Measurements from ENCODE around the gene IFT43. TPM values are rescaled to one million over a fixed set of nuclear protein-coding genes. Genes with fewer than 3 reads are reported as not detected.

IFT43 gene
- total RNA-seq, 1 experiment from 2014 or later = 24.2 TPM

DNA sequence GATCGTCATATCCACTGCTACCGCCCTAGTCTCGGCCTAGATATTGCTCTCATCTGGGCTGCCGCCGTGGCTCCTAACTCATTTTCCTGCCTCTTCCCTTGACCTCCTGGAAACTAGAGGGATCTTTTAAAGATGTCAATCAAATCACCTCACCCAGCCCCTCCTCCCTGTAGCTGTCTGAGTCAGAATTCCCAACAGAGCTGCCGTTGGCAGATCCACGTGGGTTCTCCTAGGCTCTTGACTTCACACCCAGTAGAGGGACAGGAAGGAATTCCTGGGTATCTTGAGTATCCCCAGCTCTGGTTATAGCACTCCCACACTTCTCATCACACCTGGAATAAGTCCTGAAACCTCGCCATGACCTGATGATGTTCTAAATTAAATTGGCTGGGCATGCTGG is 15.7 kb upstream of the IFT43 start:
- RAD21 ChIA-PET (ENCODE audit: low non-redundant PET in 1 of 2, low total read pairs in 2 of 2, uncharacterized antibody in 2 of 2, unreplicated experiment in 2 of 2) = no interaction called here

DNA sequence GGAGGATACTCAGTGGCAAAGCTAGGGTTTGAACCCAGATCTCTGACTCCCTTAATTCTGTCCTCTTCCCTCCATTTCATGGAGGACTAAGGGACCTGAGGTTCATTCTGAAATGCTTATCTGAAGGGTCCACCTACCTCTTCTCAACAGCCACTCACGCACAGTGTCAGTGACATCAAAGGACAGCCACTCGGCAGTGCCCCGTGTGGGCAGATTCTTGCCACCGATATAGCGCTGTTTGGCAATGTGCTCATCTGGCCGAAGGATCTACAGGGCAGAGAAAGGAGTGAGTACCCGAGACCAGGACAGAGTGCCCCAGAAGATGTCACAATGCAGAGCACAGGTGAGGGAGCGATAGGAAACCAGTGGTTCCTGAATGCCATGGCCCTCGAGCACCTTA is 14.6 kb upstream of the IFT43 start:
- POLR2A ChIA-PET = no interaction called here
- TF ChIP-seq, protein P1, sequence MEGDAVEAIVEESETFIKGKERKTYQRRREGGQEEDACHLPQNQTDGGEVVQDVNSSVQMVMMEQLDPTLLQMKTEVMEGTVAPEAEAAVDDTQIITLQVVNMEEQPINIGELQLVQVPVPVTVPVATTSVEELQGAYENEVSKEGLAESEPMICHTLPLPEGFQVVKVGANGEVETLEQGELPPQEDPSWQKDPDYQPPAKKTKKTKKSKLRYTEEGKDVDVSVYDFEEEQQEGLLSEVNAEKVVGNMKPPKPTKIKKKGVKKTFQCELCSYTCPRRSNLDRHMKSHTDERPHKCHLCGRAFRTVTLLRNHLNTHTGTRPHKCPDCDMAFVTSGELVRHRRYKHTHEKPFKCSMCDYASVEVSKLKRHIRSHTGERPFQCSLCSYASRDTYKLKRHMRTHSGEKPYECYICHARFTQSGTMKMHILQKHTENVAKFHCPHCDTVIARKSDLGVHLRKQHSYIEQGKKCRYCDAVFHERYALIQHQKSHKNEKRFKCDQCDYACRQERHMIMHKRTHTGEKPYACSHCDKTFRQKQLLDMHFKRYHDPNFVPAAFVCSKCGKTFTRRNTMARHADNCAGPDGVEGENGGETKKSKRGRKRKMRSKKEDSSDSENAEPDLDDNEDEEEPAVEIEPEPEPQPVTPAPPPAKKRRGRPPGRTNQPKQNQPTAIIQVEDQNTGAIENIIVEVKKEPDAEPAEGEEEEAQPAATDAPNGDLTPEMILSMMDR (IDR thresholded peaks at IDR 0.05 in 2 of 3, conservative IDR thresholded peaks at IDR 0.05 in 1 of 3; ENCODE audit: borderline replicate concordance in 1 of 3, insufficient read depth in 1 of 3, low read depth in 2 of 3, low read length in 2 of 3) = peak in 2 of 3 experiments; percentile 31 to 34; a peak in 4 of 6 replicates
- TF ChIP-seq CEBPB (IDR thresholded peaks at IDR 0.05; ENCODE audit: low read depth) (no peak), TCF7L2 (IDR thresholded peaks at IDR 0.05; ENCODE audit: borderline replicate concordance, extremely low read depth, insufficient read depth, insufficient read length) (peak; percentile 25)
- Histone ChIP-seq H3K27ac (ENCODE audit: low read depth, low read length) (no peak overlapping the region), H3K9me2 (ENCODE audit: insufficient read depth) (no peaks in the 10 kb centered on the region), H3K4me2 (ENCODE audit: low read length) (no peak overlapping the region), H3K27me3 (ENCODE audit: insufficient read depth, low read length) (no peaks in the 10 kb centered on the region), H2AFZ (ENCODE audit: low read depth, low read length, poor library complexity, severe bottlenecking) (no peak overlapping the region), H3K9ac (ENCODE audit: low read length) (no peak overlapping the region), H3K79me2 (ENCODE audit: insufficient read depth, low read length) (no peaks in the 10 kb centered on the region), H3K4me1 (ENCODE audit: control insufficient read depth in 1 of 2, insufficient read depth in 2 of 2, low read length in 2 of 2) (peaks cover 0 to 4% of the 10 kb centered on the region in 2 experiments; a peak in 1 of 4 replicates), H4K20me1 (ENCODE audit: insufficient read depth) (no peaks in the 10 kb centered on the region), H3K4me3 (replicated peaks in 1 of 2; ENCODE audit: low read depth in 1 of 2, low read length in 2 of 2) (no peak overlapping the region), H3K36me3 (ENCODE audit: control insufficient read depth in 1 of 2, insufficient read depth in 2 of 2, low read length in 2 of 2) (no peaks in the 10 kb centered on the region), H3K9me3 (ENCODE audit: control insufficient read depth in 1 of 2, insufficient read depth in 1 of 2, low read depth in 1 of 2, low read length in 2 of 2) (no peaks in the 10 kb centered on the region)
- no TSS peak for BruUV-seq (replicated peaks)
- intact Hi-C loops (cut with micrococcal nuclease) = no loop called here
- RAD21 ChIA-PET (ENCODE audit: low non-redundant PET in 1 of 2, low total read pairs in 2 of 2, uncharacterized antibody in 2 of 2, unreplicated experiment in 2 of 2) = no interaction called here
- CTCF ChIA-PET = no interaction called here
- peak; percentile 78 for ATAC-seq
- no peak for DNase-seq (ENCODE audit: low read depth, low spot score)

More for the DNA sequence above, 15.7 kb upstream of the IFT43 start:
- H3K27ac ChIP-seq (ENCODE audit: low read depth, low read length) = no peak overlapping the region
- no peaks in the 10 kb centered on the region for H4K20me1 ChIP-seq (ENCODE audit: insufficient read depth)
- POLR2A ChIA-PET = no interaction called here
- H3K9me2 ChIP-seq (ENCODE audit: insufficient read depth) = no peaks in the 10 kb centered on the region
- DNase-seq (ENCODE audit: low read depth, low spot score) (no peak), ATAC-seq (peak; percentile 54; the same call in 1 of the 2 replicates)
- H3K79me2 ChIP-seq (ENCODE audit: insufficient read depth, low read length) = no peaks in the 10 kb centered on the region
- no peak overlapping the region for H3K4me2 ChIP-seq (ENCODE audit: low read length)
- no peak overlapping the region for H3K9ac ChIP-seq (ENCODE audit: low read length)
- CTCF ChIA-PET = interaction anchor here (0.8 to 2.0 kb wide), 2 partner anchors 10 to 63 kb away, joined by 3 to 7 read pairs; no protein-coding TSS in a partner anchor
- H3K9me3 ChIP-seq (ENCODE audit: control insufficient read depth in 1 of 2, insufficient read depth in 1 of 2, low read depth in 1 of 2, low read length in 2 of 2) = no peaks in the 10 kb centered on the region
- peaks cover 0 to 4% of the 10 kb centered on the region in 2 experiments; a peak in 1 of 4 replicates for H3K4me1 ChIP-seq (ENCODE audit: control insufficient read depth in 1 of 2, insufficient read depth in 2 of 2, low read length in 2 of 2)
- BruUV-seq (replicated peaks) = no TSS peak
- intact Hi-C loops (cut with micrococcal nuclease) = no loop called here
- no peak overlapping the region for H3K4me3 ChIP-seq (replicated peaks in 1 of 2; ENCODE audit: low read depth in 1 of 2, low read length in 2 of 2)
- no peaks in the 10 kb centered on the region for H3K27me3 ChIP-seq (ENCODE audit: insufficient read depth, low read length)
- H3K36me3 ChIP-seq (ENCODE audit: control insufficient read depth in 1 of 2, insufficient read depth in 2 of 2, low read length in 2 of 2) = no peaks in the 10 kb centered on the region
- H2AFZ ChIP-seq (ENCODE audit: low read depth, low read length, poor library complexity, severe bottlenecking) = no peak overlapping the region
- TF ChIP-seq, protein P2, sequence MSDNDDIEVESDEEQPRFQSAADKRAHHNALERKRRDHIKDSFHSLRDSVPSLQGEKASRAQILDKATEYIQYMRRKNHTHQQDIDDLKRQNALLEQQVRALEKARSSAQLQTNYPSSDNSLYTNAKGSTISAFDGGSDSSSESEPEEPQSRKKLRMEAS (IDR thresholded peaks at IDR 0.05) = peak; percentile 61
- no peak for TF ChIP-seq EZH2phosphoT487 (IDR thresholded peaks at IDR 0.05; ENCODE audit: borderline replicate concordance)
- TF ChIP-seq ZFX (IDR thresholded peaks at IDR 0.05) = no peak

Measured in HCT116 (cell line).